Measurements from ENCODE around the gene OPCML. TPM values are rescaled to one million over a fixed set of nuclear protein-coding genes. Genes with fewer than 3 reads are reported as not detected.

The OPCML gene
- total and polyA plus RNA-seq, 2 of the 13 experiments (the other 11 are each of a cell fraction or from before 2014, with no cell fraction given): not detected

- TF ChIP-seq ESRRA (CRISPR knock-in tag; IDR thresholded peaks at IDR 0.05; ENCODE audit: low read depth): no peak
- no peak for TF ChIP-seq SIN3B (IDR thresholded peaks at IDR 0.05; ENCODE audit: low read length)
- TF ChIP-seq SP1 (IDR thresholded peaks at IDR 0.05): no peak
- no peak for TF ChIP-seq SP1 (CRISPR knock-in tag; IDR thresholded peaks at IDR 0.05)
- no peak for TF ChIP-seq NR2C2 (CRISPR knock-in tag; IDR thresholded peaks at IDR 0.05; ENCODE audit: borderline replicate concordance)
- no peak for TF ChIP-seq IRF1 (CRISPR knock-in tag; IDR thresholded peaks at IDR 0.05; ENCODE audit: low read depth)
Observed at GRCh38 chr11:132680584-132680983, 851.7 kb downstream of the OPCML start.

GRCh38 chr11:132674151-132674550, 858.1 kb downstream of the OPCML start:
- in situ Hi-C loops (cut with HindIII; ENCODE audit: extremely low pct_ligation_motif_present, low pct_unique_long_range_greater_than_20kb): no loop called here
- TF ChIP-seq ATF2 (CRISPR knock-in tag; IDR thresholded peaks at IDR 0.05) (no peak), ZNF781 (CRISPR knock-in tag; IDR thresholded peaks at IDR 0.05; ENCODE audit: borderline replicate concordance, not compliant biosample characterization) (no peak), STAG1 (CRISPR knock-in tag; IDR thresholded peaks at IDR 0.05) (no peak), HNRNPLL (IDR thresholded peaks at IDR 0.05; ENCODE audit: low read depth, low read length, poor library complexity, severe bottlenecking) (no peak), SP5 (CRISPR knock-in tag; IDR thresholded peaks at IDR 0.05; ENCODE audit: borderline replicate concordance, low read depth) (no peak), ZNF580 (CRISPR knock-in tag; IDR thresholded peaks at IDR 0.05; ENCODE audit: borderline replicate concordance, low read depth) (no peak), SKI (IDR thresholded peaks at IDR 0.05; ENCODE audit: partially characterized antibody) (no peak), SMC3 (IDR thresholded peaks at IDR 0.05; ENCODE audit: low read length) (no peak), ZNF670 (CRISPR knock-in tag; IDR thresholded peaks at IDR 0.05; ENCODE audit: borderline replicate concordance) (no peak)

More at GRCh38 chr11:132680584-132680983, 851.7 kb downstream of the OPCML start:
- Histone ChIP-seq H4K20me1 (ENCODE audit: insufficient read depth, low read length) (no peaks in the 10 kb centered on the region), H3K9me3 (ENCODE audit: low read length) (peaks cover 74% of the 10 kb centered on the region), H3K27ac (ENCODE audit: extremely low read length, insufficient read depth, low read length) (no peak overlapping the region), H3K36me3 (replicated peaks in 1 of 2; ENCODE audit: control insufficient read depth in 1 of 2, insufficient read depth in 2 of 2, low read length in 2 of 2) (no peaks in the 10 kb centered on the region), H3K9ac (ENCODE audit: insufficient read depth, low read depth, low read length) (no peak overlapping the region), H3K79me2 (ENCODE audit: insufficient read depth, low read length) (no peaks in the 10 kb centered on the region), H3K4me3 (replicated peaks in 1 of 3; ENCODE audit: insufficient read depth in 1 of 3, low read depth in 2 of 3, low read length in 3 of 3) (no peak overlapping the region), H3K4me1 (ENCODE audit: insufficient read depth, low read length) (no peaks in the 10 kb centered on the region), H2AFZ (ENCODE audit: low read length) (no peak overlapping the region), H3K4me2 (ENCODE audit: low read depth, low read length) (no peak overlapping the region), H3K27me3 (ENCODE audit: control insufficient read depth in 1 of 2, insufficient read depth in 2 of 2, low read length in 2 of 2) (no peaks in the 10 kb centered on the region)
- DNase-seq (ENCODE audit: low spot score): no peak
- ChIA-PET CTCF (ENCODE audit: low intra/inter-chr PET ratio, low total read pairs) (no interaction called here), POLR2A (no interaction called here)
- WGBS (ENCODE audit: low lambda C conversion rate): 35% methylated on average over 11 of the region's 12 CpGs
- no peak for ATAC-seq
- intact Hi-C loops (cut with micrococcal nuclease; ENCODE audit: unreplicated experiment) (no loop called here), in situ Hi-C loops (cut with HindIII; ENCODE audit: extremely low pct_ligation_motif_present, low pct_unique_long_range_greater_than_20kb) (no loop called here)
- FAIRE-seq: no peak
- no TSS peak for BruUV-seq (replicated peaks)

More at GRCh38 chr11:132674151-132674550, 858.1 kb downstream of the OPCML start:
- Histone ChIP-seq H3K9me3 (ENCODE audit: low read length) (peaks cover 81% of the 10 kb centered on the region), H4K20me1 (ENCODE audit: insufficient read depth, low read length) (no peaks in the 10 kb centered on the region), H3K27me3 (ENCODE audit: control insufficient read depth in 1 of 2, insufficient read depth in 2 of 2, low read length in 2 of 2) (no peaks in the 10 kb centered on the region), H3K36me3 (replicated peaks in 1 of 2; ENCODE audit: control insufficient read depth in 1 of 2, insufficient read depth in 2 of 2, low read length in 2 of 2) (no peaks in the 10 kb centered on the region), H3K27ac (ENCODE audit: extremely low read length, insufficient read depth, low read length) (no peak overlapping the region), H3K4me1 (ENCODE audit: insufficient read depth, low read length) (no peaks in the 10 kb centered on the region), H3K4me3 (replicated peaks in 1 of 3; ENCODE audit: insufficient read depth in 1 of 3, low read depth in 2 of 3, low read length in 3 of 3) (no peak overlapping the region), H3K79me2 (ENCODE audit: insufficient read depth, low read length) (no peaks in the 10 kb centered on the region), H3K4me2 (ENCODE audit: low read depth, low read length) (no peak overlapping the region), H2AFZ (ENCODE audit: low read length) (no peak overlapping the region), H3K9ac (ENCODE audit: insufficient read depth, low read depth, low read length) (no peak overlapping the region)
- CTCF ChIA-PET (ENCODE audit: low intra/inter-chr PET ratio, low total read pairs): no interaction called here
- no peak for ATAC-seq
- WGBS (ENCODE audit: low lambda C conversion rate): 2% methylated on average over 4 of the region's 4 CpGs
- POLR2A ChIA-PET: no interaction called here
- intact Hi-C loops (cut with micrococcal nuclease; ENCODE audit: unreplicated experiment): no loop called here
- no TSS peak for BruUV-seq (replicated peaks)
- DNase-seq (ENCODE audit: low spot score): no peak
- FAIRE-seq: no peak

Data from HepG2 (cell line).